ENCODE data around the gene TTC4.

GRCh38 chr1:54715493-54716298 lies at the start of gene TTC4:
- TF ChIP-seq L3MBTL2 (conservative IDR thresholded peaks at IDR 0.05) (peak; percentile 77), SP1 (IDR thresholded peaks at IDR 0.05) (peak; percentile 93), TARDBP (IDR thresholded peaks at IDR 0.05) (no peak), LEF1 (IDR thresholded peaks at IDR 0.05; ENCODE audit: borderline replicate concordance) (0 out of 2 replicates have a peak, but pooled peaks have one; percentile 35), FOXM1 (IDR thresholded peaks at IDR 0.05; ENCODE audit: borderline replicate concordance) (peak; percentile 64; the same call in 1 of the 2 replicates), ARNT (IDR thresholded peaks at IDR 0.05) (peak; percentile 80; the same call in 1 of the 2 replicates), SUZ12 (IDR thresholded peaks at IDR 0.05) (no peak), NFRKB (IDR thresholded peaks at IDR 0.05) (no peak), ELF4 (IDR thresholded peaks at IDR 0.05) (peak; percentile 59; the same call in 1 of the 2 replicates), FOXA1 (IDR thresholded peaks at IDR 0.05) (no peak), PKNOX1 (IDR thresholded peaks at IDR 0.05) (no peak; the same call in 1 of the 2 replicates)
